K562 (cell line): ENCODE measurements around the gene YPEL1. TPM values are rescaled to one million over a fixed set of nuclear protein-coding genes. Genes with fewer than 3 reads are reported as not detected.

Experiments
- ATAC-seq: fragments of 200-7000 bp; cut with Tn5 transposase; 3 replicates; pipeline ENCODE4 v1.9.1; 2020; ENCODE audit warnings: moderate library complexity
- BruUV-seq: library from RNA; stranded (reverse); fragments of 400-500 nt; replicated peaks from 2 replicates; lab custom pipeline; 2021; lab: Mats Ljungman, UMichigan
- CTCF ChIA-PET: fragments of 300-600 bp; formaldehyde crosslinking; extraction: SDS; loops from one replicate; lab custom pipeline; 2021; ENCODE audit warnings: low intra/inter-chr PET ratio; lab: Yijun Ruan, JAX
- POLR2A ChIA-PET: fragments of 300-600, 350-650 bp; sonication (Branson Sonifier 250); formaldehyde crosslinking; extraction: SDS; loops from one replicate; lab custom pipeline; 2021; ENCODE audit warnings: antibody characterized with exemption, inconsistent platforms; lab: Yijun Ruan, JAX
- DNase-seq, 4 experiments: peaks; one replicate each; pipeline versions ENCODE4 v3.0.0 to v3.0.0-alpha.2; 2011 to 2018; ENCODE audit warnings: low spot score in 3 of 4, mixed read lengths in 3 of 4; ENCODE audit errors: extremely low read depth in 1 of 4
- FAIRE-seq: peaks from 2 replicates; lab custom pipeline; 2011; peaks lifted over from hg19 to GRCh38; lab: Jason Lieb, UNC
- H2AFZ ChIP-seq: 2 replicates; pipeline ENCODE4 v1.6.0; 2011; ENCODE audit warnings: low read depth, low read length, control low read depth, inconsistent platforms
- H3K27ac ChIP-seq: fragments of 200-600 bp; 3 replicates; pipeline ENCODE4 v1.8.0; 2011; ENCODE audit warnings: low read depth, mild to moderate bottlenecking, control low read depth, inconsistent platforms, low read length, moderate library complexity, mixed read lengths; ENCODE audit errors: extremely low read depth
- H3K27me3 ChIP-seq, 2 experiments: fragments of 300-600 bp in 1 of 2; 2 replicates in 1 of 2; 3 replicates in 1 of 2; pipeline versions ENCODE4 v1.6.0 to v1.8.0; 2011; ENCODE audit warnings: inconsistent platforms in 2 of 2, low read length in 2 of 2, mild to moderate bottlenecking in 1 of 2, mixed read lengths in 1 of 2, moderate library complexity in 1 of 2; ENCODE audit not compliant: control insufficient read depth in 2 of 2, insufficient read depth in 2 of 2
- H3K36me3 ChIP-seq: fragments of 300-600 bp; 3 replicates; pipeline ENCODE4 v1.8.0; 2011; ENCODE audit warnings: mild to moderate bottlenecking, low read length, inconsistent platforms; ENCODE audit not compliant: control insufficient read depth, insufficient read depth
- H3K4me1 ChIP-seq, 2 experiments: fragments of 200-600 bp in 1 of 2; replicated peaks in 1 of 2; 2 replicates in 1 of 2; 3 replicates in 1 of 2; pipeline versions ENCODE4 v1.5.1 to v1.8.0; 2011; ENCODE audit warnings: inconsistent platforms in 2 of 2, low read length in 2 of 2, mild to moderate bottlenecking in 1 of 2, mixed read lengths in 1 of 2, moderate library complexity in 1 of 2; ENCODE audit not compliant: control insufficient read depth in 2 of 2, insufficient read depth in 2 of 2
- H3K4me2 ChIP-seq: 2 replicates; pipeline ENCODE4 v1.6.1; 2011; ENCODE audit warnings: low read length, control low read depth, inconsistent platforms, mixed read lengths; ENCODE audit not compliant: insufficient read depth
- H3K4me3 ChIP-seq: fragments of 200-600 bp; sonication (generic), shearing (Covaris generic); 2 replicates; pipeline ENCODE4 v1.5.1; 2016; ENCODE audit warnings: control low read depth, inconsistent platforms
- H3K79me2 ChIP-seq: fragments of 200-600 bp; 3 replicates; pipeline ENCODE4 v1.8.0; 2011; ENCODE audit warnings: low read length, inconsistent platforms; ENCODE audit not compliant: control insufficient read depth, insufficient read depth
- H3K9ac ChIP-seq, 2 experiments: 2 replicates each; pipeline versions ENCODE4 v1.6.0 to v1.6.1; 2011; ENCODE audit warnings: low read depth in 2 of 2, low read length in 2 of 2, control low read depth in 1 of 2, inconsistent platforms in 1 of 2, mild to moderate bottlenecking in 1 of 2, mixed read lengths in 1 of 2; ENCODE audit not compliant: insufficient read depth in 1 of 2
- H3K9me1 ChIP-seq: one replicate; pipeline ENCODE4 v1.6.0; 2011; ENCODE audit warnings: inconsistent platforms, mild to moderate bottlenecking, low read length, moderate library complexity; ENCODE audit not compliant: control insufficient read depth, insufficient read depth
- H3K9me3 ChIP-seq: replicated peaks from 2 replicates; pipeline ENCODE4 v1.5.1; 2011; ENCODE audit warnings: low read depth, low read length, inconsistent platforms; ENCODE audit not compliant: control insufficient read depth, insufficient read depth
- H4K20me1 ChIP-seq: replicated peaks from 2 replicates; pipeline ENCODE4 v1.6.1; 2011; ENCODE audit warnings: low read length, inconsistent platforms, mixed read lengths; ENCODE audit not compliant: control insufficient read depth, insufficient read depth
- MAFF ChIP-seq: IDR thresholded peaks from 2 replicates; pipeline ENCODE4 v1.6.1; 2012; ENCODE audit warnings: low read length, improper control_type of control experiment
- ZC3H11A ChIP-seq: IDR thresholded peaks from 2 replicates; pipeline ENCODE4 v1.6.1; 2012; ENCODE audit warnings: low read depth, low read length, improper control_type of control experiment
- ZNF143 ChIP-seq: sonication (generic); formaldehyde crosslinking; IDR thresholded peaks from 2 replicates; pipeline ENCODE4 v1.9.0; 2022; ENCODE audit warnings: mild to moderate bottlenecking, missing genetic modification reagents
- ZNF184 ChIP-seq: sonication (generic); formaldehyde crosslinking; IDR thresholded peaks from 2 replicates; pipeline ENCODE4 v1.5.0; 2020; ENCODE audit warnings: missing genetic modification reagents
- WGBS: fragments of 100-300 bp; shearing (Covaris generic); methylation state at CpG from one replicate; pipeline ENCODE4 v1.1.6; 2016; ENCODE audit warnings: low coverage, mixed read lengths; ENCODE audit not compliant: insufficient coverage; ENCODE audit errors: missing lambda C conversion rate; 5-methylcytosine and 5-hydroxymethylcytosine counted together
- in situ Hi-C: fragments of 300-500 bp; cut with MboI; formaldehyde crosslinking; loops from 4 replicates; pipeline ENCODE4 v1.15.0; 2018; ENCODE audit warnings: inconsistent platforms, mixed read lengths
- intact Hi-C: fragments of 100-400 bp; cut with micrococcal nuclease; formaldehyde crosslinking; loops from 2 replicates; pipeline ENCODE4 v1.14.2; 2022
- polyA plus RNA-seq, 8 experiments: library from polyadenylated mRNA; depleted of rRNA in 4 of 8; stranded (reverse) in 5 of 8; unstranded in 3 of 8; fragments of >200 nt; fragmentation: Nextera tagmentation in 2 of 8; fragmentation: Illumina TruSeq in 1 of 8; extraction: Ambion mirVana in 2 of 8; extraction: Trizol in 1 of 8; gene quantifications; 2 replicates each; pipeline versions ENCODE4 v1.2.1 to v1.2.3, GENCODE V29; 2011 to 2014; ENCODE audit warnings: inconsistent platforms in 1 of 8, missing spikeins in 1 of 8
- total RNA-seq, 7 experiments: library from RNA; depleted of rRNA in 6 of 7; stranded (reverse); fragments of >200 nt in 6 of 7; fragmentation: Illumina TruSeq in 2 of 7; extraction: Trizol in 2 of 7; gene quantifications; 2 replicates each; pipeline versions ENCODE4 v1.2.1 to v1.2.3, GENCODE V29; 2011 to 2021; ENCODE audit warnings: low replicate concordance in 1 of 7
- TF ChIP-seq, protein P1 (sequence below): sonication (generic); formaldehyde crosslinking; IDR thresholded peaks from 2 replicates; pipeline ENCODE4 v1.8.1; 2023; ENCODE audit warnings: mild to moderate bottlenecking, missing genetic modification reagents, moderate library complexity
- TF ChIP-seq, protein P2 (sequence below): sonication (generic); formaldehyde crosslinking; IDR thresholded peaks from 2 replicates; pipeline ENCODE4 v1.8.1; 2023; ENCODE audit warnings: mild to moderate bottlenecking, missing genetic modification reagents
- TF ChIP-seq, protein P3 (sequence below), 2 experiments: fragments of 450-650 bp in 1 of 2; sonication (generic) in 1 of 2; formaldehyde crosslinking in 1 of 2; IDR thresholded peaks in 1 of 2; conservative IDR thresholded peaks in 1 of 2; 2 replicates each; pipeline versions ENCODE4 v1.6.1 to v1.8.1; 2016 to 2023; ENCODE audit warnings: mild to moderate bottlenecking in 2 of 2, moderate library complexity in 2 of 2, inconsistent platforms in 1 of 2, missing genetic modification reagents in 1 of 2
- TF ChIP-seq, protein P4 (sequence below), 2 experiments: fragments of 450-650 bp; IDR thresholded peaks; 2 replicates each; pipeline ENCODE4 v1.6.1; 2016

YPEL1 gene
- total and polyA plus RNA-seq, 9 of the 15 experiments (the other 6 are each of a cell fraction or from before 2014, with no cell fraction given), result 0.07 to 2.2 (median 0.46) TPM

DNA sequence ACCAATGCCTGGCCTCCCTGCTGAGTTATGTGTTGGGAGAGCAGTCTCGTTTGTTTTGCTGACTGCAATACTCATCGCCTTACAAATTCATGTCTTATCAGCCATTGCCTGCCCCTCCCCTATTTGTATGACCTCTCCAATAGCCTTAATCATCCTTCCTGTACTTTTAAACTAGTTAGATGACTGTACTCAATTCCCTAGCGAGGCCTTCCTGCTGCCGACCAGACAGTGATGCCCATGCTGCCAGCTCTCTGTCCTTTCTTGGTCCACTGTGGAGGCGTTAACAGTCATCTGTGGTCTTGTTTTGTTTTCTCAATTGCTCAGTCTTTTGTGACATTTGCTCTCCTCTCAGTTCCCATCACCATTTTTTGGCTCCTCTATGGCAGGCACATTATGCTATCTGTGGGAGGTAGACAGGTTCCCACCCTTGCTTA is 20.3 kb upstream of the YPEL1 start:
- no peaks in the 10 kb centered on the region for H3K27me3 ChIP-seq
- H3K9me3 ChIP-seq, result no peaks in the 10 kb centered on the region
- ATAC-seq (peak; percentile 65), FAIRE-seq (peak; percentile 82)
- peaks cover 43% of the 10 kb centered on the region in 2 experiments for H3K4me1 ChIP-seq
- intact Hi-C loops, result loop anchor here (1.0 to 10.0 kb wide), 5 partner anchors 13 to 799 kb away; partner anchors contain the start of genes PRAME and YPEL1
- ChIA-PET CTCF (interaction anchor here (1.5 kb wide), 1 partner anchor 183 kb away, joined by 3 read pairs; no protein-coding TSS in a partner anchor), POLR2A (interaction anchor here (1.2 to 16.6 kb wide), 8 partner anchors 7 to 182 kb away, joined by 3 to 258 read pairs (median 18); partner anchors contain the start of gene YPEL1)
- 4% methylated on average over 5 of the region's 5 CpGs for WGBS
- peaks cover 7% of the 10 kb centered on the region; the same call in 1 of the 2 replicates for H4K20me1 ChIP-seq
- peak overlapping the region; percentile 30 for H2AFZ ChIP-seq
- H3K4me2 ChIP-seq, result peak overlapping the region; percentile 80
- H3K79me2 ChIP-seq, result no peaks in the 10 kb centered on the region
- BruUV-seq, result no TSS peak
- no peak for TF ChIP-seq ZNF184 (CRISPR knock-in tag)
- TF ChIP-seq, protein P1, sequence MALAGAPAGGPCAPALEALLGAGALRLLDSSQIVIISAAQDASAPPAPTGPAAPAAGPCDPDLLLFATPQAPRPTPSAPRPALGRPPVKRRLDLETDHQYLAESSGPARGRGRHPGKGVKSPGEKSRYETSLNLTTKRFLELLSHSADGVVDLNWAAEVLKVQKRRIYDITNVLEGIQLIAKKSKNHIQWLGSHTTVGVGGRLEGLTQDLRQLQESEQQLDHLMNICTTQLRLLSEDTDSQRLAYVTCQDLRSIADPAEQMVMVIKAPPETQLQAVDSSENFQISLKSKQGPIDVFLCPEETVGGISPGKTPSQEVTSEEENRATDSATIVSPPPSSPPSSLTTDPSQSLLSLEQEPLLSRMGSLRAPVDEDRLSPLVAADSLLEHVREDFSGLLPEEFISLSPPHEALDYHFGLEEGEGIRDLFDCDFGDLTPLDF (CRISPR knock-in tag), result peak; percentile 40; the same call in 1 of the 2 replicates
- TF ChIP-seq, protein P2, sequence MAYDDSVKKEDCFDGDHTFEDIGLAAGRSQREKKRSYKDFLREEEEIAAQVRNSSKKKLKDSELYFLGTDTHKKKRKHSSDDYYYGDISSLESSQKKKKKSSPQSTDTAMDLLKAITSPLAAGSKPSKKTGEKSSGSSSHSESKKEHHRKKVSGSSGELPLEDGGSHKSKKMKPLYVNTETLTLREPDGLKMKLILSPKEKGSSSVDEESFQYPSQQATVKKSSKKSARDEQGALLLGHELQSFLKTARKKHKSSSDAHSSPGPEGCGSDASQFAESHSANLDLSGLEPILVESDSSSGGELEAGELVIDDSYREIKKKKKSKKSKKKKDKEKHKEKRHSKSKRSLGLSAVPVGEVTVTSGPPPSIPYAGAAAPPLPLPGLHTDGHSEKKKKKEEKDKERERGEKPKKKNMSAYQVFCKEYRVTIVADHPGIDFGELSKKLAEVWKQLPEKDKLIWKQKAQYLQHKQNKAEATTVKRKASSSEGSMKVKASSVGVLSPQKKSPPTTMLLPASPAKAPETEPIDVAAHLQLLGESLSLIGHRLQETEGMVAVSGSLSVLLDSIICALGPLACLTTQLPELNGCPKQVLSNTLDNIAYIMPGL (CRISPR knock-in tag), result 0 out of 2 replicates have a peak, but pooled peaks have one; percentile 57
- TF ChIP-seq, protein P3, sequence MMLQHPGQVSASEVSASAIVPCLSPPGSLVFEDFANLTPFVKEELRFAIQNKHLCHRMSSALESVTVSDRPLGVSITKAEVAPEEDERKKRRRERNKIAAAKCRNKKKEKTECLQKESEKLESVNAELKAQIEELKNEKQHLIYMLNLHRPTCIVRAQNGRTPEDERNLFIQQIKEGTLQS (IDR thresholded peaks at IDR 0.05), result no peak
- TF ChIP-seq, protein P3 (CRISPR knock-in tag; conservative IDR thresholded peaks at IDR 0.05), result peak; percentile 75; the same call in 1 of the 2 replicates
- TF ChIP-seq ZNF143 (CRISPR knock-in tag), result no peak
- no peak for TF ChIP-seq ZC3H11A
- no peak for TF ChIP-seq MAFF
- TF ChIP-seq, protein P4, sequence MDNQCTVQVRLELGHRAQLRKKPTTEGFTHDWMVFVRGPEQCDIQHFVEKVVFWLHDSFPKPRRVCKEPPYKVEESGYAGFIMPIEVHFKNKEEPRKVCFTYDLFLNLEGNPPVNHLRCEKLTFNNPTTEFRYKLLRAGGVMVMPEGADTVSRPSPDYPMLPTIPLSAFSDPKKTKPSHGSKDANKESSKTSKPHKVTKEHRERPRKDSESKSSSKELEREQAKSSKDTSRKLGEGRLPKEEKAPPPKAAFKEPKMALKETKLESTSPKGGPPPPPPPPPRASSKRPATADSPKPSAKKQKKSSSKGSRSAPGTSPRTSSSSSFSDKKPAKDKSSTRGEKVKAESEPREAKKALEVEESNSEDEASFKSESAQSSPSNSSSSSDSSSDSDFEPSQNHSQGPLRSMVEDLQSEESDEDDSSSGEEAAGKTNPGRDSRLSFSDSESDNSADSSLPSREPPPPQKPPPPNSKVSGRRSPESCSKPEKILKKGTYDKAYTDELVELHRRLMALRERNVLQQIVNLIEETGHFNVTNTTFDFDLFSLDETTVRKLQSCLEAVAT (IDR thresholded peaks at IDR 0.05), result no peak
- TF ChIP-seq, all 486 proteins: peak for 3
- in situ Hi-C loops, result no loop called here
- Histone ChIP-seq H3K36me3 (peaks cover 49% of the 10 kb centered on the region), H3K9ac (peak overlapping the region; percentile 13 to 55; a peak in 3 of 4 replicates), H3K4me3 (no peak overlapping the region), H3K9me1 (peaks cover 21% of the 10 kb centered on the region), H3K27ac (peak overlapping the region; percentile 70)
- peak; percentile 94 to 98 (median 98) for DNase-seq
